Ureter (tissue), 1 donor: ENCODE results near the gene ARVCF. TPM values are rescaled to one million over a fixed set of nuclear protein-coding genes. Genes with fewer than 3 reads are reported as not detected.
A peak's percentile ranks its signal among the peaks of the same experiment; 100 is the strongest.

Experiments
- DNase-seq: peaks from one replicate; pipeline ENCODE4 v3.0.0-alpha.2; 2020; ENCODE audit warnings: low spot score
- total RNA-seq: library from RNA; stranded (reverse); gene quantifications from one replicate; pipeline ENCODE4 v1.2.4, GENCODE V29; 2023
- donor health status: DM: yes; HTN: yes; CAD: no.

The ARVCF gene
- total RNA-seq, 1 donor from 2014 or later, result 11.5 TPM

DNA sequence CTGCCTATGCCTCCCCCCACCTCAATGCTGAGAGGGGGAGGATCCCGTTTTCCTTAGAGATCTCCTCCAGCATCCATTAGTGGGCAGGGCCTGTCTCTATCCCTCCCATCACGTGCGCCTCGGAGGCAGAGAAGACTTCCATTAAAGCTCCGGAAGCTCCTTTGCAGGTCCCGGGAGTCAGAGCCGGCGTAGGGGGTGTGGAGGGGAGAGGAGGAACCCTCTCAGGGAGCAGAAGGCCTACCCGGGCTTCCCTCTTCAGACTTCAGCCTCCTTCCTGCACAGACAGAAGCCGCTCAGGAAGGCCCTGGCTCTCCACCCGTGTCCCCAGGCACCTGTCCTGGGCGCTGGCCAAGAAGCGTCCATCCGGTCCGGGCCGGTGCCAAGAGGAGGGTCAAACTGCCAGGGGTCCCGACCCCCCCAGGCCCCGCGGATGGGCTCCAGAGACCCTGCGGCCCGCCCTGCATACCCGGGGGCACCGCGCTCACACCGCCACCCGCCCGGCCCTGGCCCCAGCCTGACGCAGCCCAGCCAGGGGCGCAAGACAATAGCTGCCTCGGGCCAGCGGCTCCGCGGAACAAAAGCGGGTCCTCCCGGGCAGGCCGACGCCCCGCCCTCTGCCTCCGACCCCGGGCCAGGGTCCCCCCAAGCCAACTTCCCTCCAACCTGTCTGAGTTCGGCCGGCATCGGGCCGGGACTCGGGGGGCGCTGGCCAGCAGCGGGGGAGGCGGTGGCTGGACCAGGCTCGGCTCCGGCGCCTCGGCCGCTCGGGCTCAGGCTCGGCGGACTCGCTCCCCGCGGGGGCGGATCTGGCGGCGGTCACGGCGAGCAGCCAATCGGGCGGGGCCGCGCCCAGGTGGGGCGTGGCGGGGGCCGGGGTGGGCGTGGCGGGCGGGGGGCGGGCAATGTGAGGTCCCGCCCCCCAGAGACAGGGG is 29.9 kb downstream of the ARVCF start:
- peak; percentile 73 for DNase-seq

DNA sequence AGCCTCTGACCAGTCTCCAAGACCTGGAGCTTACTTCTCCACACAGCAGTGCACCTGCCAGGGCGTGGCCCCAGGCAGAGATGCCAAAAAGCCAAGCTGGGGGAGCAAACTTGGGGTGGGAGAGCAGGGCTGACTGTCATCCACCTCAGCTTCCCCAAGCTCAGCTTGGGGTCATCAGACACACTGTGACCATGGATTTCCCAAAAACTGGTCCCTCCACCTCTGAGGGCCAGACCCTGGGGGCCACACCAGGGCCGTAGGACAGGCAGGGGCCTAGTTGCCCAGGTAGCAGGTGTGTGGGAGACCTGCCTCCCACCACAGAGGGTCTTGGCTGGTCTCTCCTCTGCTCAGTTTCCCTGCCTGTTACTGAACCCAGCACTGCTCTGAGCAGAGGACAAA is 30.6 kb downstream of the ARVCF start:
- no peak for DNase-seq

- DNase-seq, result no peak
Observed at GRCh38 chr22:19984851-19985811, 31.5 kb downstream of the ARVCF start.

DNA sequence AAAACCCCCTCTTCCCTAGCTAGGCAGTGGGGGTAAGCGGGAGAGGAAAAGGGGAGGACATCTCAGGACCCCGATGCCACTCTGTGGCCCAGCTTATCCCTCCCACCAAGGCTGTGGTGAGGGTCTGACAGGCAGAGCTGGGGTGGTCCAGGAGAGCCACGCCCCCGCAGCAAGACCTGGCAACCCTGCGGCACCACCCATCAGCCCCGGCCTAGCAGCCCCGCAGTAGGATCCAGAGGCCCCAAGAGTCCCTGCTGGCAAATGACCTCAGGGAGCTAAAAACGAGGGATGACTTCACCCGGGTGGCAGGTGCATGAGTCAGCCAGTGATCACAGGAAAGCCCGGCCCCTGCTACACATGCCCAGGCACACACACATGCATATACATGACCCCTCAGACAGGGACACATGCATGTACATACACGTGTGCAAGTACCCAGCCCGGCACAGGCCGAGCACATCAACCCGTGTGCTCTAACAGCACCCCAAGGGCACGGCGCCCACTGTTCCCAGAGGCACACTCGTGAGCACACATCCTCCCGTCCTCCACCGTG is 32.3 kb downstream of the ARVCF start:
- DNase-seq, result no peak

- DNase-seq, result no peak
Observed at GRCh38 chr22:19983741-19984140, 32.9 kb downstream of the ARVCF start.

- no peak for DNase-seq
Observed at GRCh38 chr22:19982991-19983578, 33.5 kb downstream of the ARVCF start.

DNA sequence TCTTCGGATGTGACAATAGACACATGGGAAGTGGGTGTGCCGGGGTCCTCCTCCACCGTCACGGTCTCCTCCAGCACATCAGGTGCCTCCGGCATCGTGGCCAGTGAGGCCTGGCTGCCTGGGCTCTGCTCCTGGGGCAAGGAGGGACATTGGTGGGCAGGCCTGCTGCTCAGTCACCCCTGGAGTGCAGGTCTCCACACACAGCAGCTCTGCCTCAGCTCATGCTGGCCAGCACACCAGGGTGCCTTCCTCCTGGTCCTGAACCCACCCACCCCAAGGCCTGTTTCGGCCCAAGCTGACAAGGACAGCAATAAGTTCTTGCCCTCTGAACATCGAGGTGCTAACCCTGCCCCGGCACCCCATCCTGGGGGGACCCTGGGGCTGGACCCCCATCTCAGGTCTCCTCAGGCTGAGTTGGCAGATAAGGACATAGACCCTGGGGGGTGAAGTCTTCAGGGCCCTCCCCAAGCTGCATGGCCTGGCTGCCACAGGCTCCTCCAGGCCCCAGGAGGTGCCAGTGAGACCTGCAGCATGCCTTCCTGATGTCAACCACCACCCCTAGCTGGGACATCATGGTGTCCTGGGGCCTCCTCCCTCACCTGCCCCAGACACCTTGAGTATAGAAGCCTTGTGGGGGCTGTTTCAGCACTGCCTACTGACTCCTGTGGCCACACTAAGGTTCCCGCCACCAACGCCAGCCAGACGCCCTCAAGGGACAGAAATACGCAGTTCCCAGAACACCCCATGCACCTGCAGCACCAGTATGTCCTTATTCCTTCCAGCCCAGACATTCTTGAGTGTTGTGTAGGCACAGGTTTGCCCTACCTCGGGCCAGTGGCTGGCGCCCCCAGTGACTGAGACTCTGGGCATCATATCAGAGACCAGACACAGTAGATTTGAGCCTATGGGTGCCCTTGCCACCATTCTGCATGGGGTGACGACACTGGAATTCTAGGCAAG is 34.4 kb downstream of the ARVCF start:
- no peak for DNase-seq

- no peak for DNase-seq
Observed at GRCh38 chr22:19981171-19981960, 35.3 kb downstream of the ARVCF start.

DNA sequence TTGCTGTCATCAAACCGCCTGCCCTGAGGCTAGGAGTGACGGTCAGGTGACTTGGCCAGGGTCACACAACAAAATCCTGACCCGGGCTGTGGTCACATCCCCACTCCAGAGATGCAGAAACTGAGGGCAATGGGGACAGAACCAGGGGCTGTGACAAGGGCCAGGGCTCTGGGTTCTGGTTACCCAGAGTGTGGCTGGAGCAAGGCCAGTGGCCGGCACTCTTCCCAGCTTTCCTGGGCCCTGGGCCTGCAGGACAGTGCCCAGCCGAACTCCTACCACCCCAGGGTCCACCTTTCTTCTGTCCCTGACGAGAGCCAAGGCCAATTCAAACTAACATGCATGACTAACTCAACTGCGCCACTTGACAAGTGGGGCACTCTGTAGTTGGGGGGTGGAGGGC is 35.9 kb downstream of the ARVCF start:
- DNase-seq, result no peak

DNA sequence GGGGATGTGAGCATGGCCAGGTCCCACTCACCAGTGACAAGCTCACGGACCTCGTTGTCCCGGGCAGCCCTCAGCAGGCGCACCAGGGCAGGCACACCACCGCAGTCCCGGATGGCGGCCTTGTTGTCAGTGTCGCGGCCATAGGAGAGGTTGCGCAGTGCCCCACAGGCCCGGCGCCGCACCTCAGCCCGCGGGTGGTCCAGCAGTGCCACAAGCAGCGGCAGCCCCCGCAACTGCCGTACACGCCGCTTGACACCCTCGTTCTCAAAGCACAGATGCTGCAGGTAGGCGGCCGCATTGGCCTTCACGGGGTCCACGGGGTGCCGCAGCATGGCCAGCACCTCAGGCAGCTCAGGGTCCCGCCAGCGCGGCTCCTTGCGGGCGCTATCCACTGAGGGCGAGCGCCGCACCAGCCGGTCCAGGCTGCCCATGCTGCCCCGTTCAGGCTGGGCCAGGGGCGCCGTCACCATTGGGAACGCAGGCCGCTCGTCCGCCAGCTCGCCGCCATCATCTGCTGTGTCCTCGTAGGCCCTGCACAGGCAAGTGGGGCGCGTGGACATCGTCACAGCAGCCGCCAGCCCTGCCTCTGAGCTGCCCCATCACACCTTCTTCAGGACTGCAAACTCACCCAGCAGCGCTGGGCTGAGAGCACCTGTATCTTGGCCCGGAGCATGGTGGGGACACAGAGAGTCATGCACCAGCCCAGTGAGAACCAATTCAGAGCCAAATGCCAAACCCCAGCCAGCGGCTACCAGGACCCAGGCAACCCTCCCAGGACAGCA is 36.7 kb downstream of the ARVCF start:
- DNase-seq, result no peak

DNA sequence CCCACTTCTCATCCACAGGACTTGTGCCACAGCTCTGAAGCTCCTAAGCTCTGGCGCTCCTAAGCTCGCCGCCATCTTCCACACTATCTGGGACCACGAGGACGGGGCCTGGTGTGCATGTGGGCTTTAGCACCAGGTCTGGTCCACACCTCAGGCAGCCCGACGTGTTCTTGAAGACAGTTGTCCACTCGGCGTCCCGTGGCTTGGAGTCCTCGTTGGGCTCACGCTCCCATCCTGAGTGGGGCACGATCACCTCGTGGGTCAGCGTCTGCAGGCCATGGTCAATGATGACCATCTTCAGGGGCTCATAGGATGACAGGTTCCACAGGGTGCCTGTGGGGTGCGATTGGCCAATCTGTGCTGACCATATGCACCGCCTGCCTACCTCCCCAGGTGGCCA is 37.9 kb downstream of the ARVCF start:
- no peak for DNase-seq

DNA sequence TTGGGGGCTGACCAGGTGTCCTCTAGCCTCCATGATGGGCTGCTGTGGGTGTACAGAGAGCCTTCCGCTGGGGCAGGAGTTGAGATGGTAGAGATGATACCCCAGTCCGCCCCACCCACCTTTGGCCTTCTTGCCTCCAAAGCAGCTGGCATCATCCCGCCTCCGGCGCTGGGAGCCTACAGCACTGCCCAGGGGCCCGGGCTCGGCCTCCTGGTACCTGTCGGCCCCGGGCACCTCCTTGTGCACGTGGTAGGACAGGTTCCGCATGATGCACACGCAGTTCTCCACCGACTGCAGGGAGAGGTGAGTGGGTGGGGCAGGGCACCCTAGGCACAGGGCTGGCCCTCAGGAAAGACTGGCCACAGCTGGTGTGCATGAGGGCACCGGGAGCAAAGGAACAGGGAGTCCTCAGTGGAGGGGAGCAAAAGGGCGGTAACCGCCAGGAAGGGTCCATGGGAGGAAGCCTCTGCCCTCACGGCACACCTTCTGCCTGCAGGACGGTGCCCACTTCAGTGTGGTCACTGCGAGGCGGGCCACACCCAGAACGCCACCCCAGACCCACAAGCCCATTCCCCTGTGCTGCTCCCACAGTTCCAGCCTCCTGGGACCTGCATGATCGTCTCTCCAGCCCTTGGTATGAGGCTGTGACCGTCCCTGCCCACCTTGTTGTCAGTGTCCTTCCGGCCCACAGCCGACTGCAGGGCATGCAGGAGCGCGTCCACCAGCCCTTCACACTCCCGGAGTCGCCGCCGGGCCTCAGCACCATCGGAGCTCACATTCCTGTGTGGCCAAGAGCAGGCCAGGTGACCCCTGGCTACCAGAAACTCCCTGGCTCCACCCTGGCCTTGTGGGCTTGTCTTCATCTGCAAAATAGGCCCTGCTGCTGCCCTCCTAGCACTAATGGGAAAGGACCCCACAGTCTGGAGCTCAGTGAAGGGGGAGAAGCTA is 39.1 kb downstream of the ARVCF start:
- no peak for DNase-seq

DNA sequence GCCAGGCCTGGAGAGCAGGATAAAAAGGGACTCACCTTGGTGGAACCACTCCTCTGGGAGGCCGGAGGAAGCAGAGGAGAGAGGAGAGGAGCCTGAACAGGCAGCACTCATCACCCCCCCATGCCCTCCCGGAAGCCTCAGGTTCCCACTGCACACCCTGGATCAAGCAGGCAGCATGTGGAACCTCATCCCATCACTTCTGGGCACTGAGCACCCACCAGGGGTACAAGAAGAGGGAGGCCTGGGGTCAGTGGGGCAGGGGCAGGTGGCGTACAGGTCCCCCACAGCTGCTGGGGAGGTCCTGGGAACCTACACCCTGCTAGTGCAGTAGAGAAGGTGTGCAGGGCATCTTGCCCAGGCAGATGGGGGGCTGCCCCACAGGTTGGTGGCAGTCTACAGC is 40.0 kb downstream of the ARVCF start:
- no peak for DNase-seq

DNA sequence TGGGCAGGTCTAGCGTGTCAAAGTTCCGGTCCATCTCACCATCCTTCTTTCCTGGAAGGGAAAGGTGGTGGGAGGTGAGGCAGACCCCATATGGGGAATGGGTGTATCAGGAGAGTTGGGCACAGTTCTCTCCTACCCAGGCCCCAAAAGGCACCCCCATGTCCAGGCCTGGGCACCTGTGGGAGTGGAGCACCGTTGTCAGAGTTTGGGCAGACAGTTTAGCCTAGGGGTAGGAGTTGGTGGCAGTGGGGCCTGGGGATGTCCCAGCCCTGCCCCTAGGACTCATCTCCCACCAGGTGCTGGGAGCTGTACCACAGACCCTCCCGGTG is 41.0 kb downstream of the ARVCF start:
- no peak for DNase-seq

DNA sequence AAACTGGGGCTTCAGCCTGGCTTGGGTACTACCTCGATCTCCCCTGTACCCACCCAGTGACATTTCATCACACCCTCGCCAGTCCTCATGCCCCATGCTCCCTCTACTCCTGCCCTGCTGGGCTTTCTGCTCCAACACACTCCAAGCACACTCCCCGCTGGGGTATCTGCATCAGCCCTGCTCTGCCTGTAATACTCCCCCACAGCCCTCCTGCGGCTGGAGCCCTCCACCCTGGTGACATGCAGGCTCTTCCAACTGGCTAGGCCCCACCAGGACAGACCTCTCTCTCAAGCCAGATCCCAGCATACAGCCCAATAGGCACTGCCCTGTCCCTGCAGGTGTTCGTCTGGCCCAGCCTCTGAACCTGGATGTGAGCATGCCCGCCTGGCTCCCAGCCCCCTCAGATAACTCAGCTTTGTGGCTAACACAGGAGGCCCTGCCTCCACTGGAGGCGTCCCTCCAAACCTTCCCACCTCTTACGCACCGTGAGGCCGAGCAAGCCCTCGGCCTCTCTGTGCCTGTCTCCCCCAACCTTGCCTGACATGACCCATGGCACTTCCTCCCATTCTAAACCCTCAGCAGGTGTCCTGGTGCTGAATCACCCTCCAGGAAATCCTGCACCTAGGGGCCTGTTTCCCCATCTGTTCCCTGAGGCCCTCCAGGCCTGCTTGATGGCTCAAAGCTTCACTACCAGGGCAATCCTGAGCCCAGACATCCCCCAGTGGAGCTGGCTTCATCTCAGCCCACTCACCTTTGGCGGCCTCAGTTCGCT is 41.5 kb downstream of the ARVCF start:
- DNase-seq, result no peak

- no peak for DNase-seq
Observed at GRCh38 chr22:19974268-19974861, 42.3 kb downstream of the ARVCF start.
